ENCODE data around the gene YJEFN3.

The YJEFN3 gene

GRCh38 chr19:19490214-19490968, 38.3 kb upstream of the YJEFN3 start:
- H3K4me3 ChIP-seq (replicated peaks; ENCODE audit: low read depth, low read length) = no peak overlapping the region
- peak; percentile 79 for TF ChIP-seq CTCF (IDR thresholded peaks at IDR 0.05; ENCODE audit: low read depth, low read length, missing control alignments)
- peak; percentile 67 for DNase-seq (ENCODE audit: extremely low read depth, low read depth)

- no peak for DNase-seq (ENCODE audit: extremely low read depth, low read depth)
- TF ChIP-seq CTCF (IDR thresholded peaks at IDR 0.05; ENCODE audit: low read depth, low read length, missing control alignments) = no peak
- H3K4me3 ChIP-seq (replicated peaks; ENCODE audit: low read depth, low read length) = no peak overlapping the region
These were observed 37.2 kb upstream of the YJEFN3 start for GRCh38 chr19:19491321-19492025.

- TF ChIP-seq CTCF (IDR thresholded peaks at IDR 0.05; ENCODE audit: low read depth, low read length, missing control alignments) = no peak
- no peak for DNase-seq (ENCODE audit: extremely low read depth, low read depth)
- H3K4me3 ChIP-seq (replicated peaks; ENCODE audit: low read depth, low read length) = no peak overlapping the region
These were observed 36.6 kb upstream of the YJEFN3 start for GRCh38 chr19:19492026-19492610.

GRCh38 chr19:19493841-19494546, 34.7 kb upstream of the YJEFN3 start:
- no peak for TF ChIP-seq CTCF (IDR thresholded peaks at IDR 0.05; ENCODE audit: low read depth, low read length, missing control alignments)
- DNase-seq (ENCODE audit: extremely low read depth, low read depth) = no peak
- no peak overlapping the region for H3K4me3 ChIP-seq (replicated peaks; ENCODE audit: low read depth, low read length)

GRCh38 chr19:19495614-19496603, 32.8 kb upstream of the YJEFN3 start:
- DNase-seq (ENCODE audit: extremely low read depth, low read depth) = no peak
- TF ChIP-seq CTCF (IDR thresholded peaks at IDR 0.05; ENCODE audit: low read depth, low read length, missing control alignments) = no peak
- H3K4me3 ChIP-seq (replicated peaks; ENCODE audit: low read depth, low read length) = no peak overlapping the region

Measured in HFF-Myc (cell line).